NB4 (cell line): ENCODE measurements around the gene FSTL3.

Source experiments
- DNase-seq: peaks from one replicate; pipeline ENCODE4 v3.0.0; 2010; ENCODE audit warnings: low read depth
- H3K4me3 ChIP-seq: one replicate; pipeline ENCODE4 v1.5.1; 2011; ENCODE audit warnings: mild to moderate bottlenecking, low read depth, low read length, moderate library complexity
- MYC ChIP-seq: IDR thresholded peaks from 2 replicates; pipeline ENCODE4 v1.6.1; 2011; ENCODE audit warnings: low read depth, low read length
- POLR2A ChIP-seq: IDR thresholded peaks from 2 replicates; pipeline ENCODE4 v1.6.1; 2011; ENCODE audit warnings: mild to moderate bottlenecking; ENCODE audit not compliant: insufficient read length; ENCODE audit errors: extremely low read depth
- TF ChIP-seq, protein P1 (sequence below): IDR thresholded peaks from one replicate; pipeline ENCODE4 v1.5.1; 2012; ENCODE audit warnings: low read depth, low read length
- TF ChIP-seq, protein P2 (sequence below): IDR thresholded peaks from 2 replicates; pipeline ENCODE4 v1.6.1; 2011; ENCODE audit warnings: low read depth, low read length

Gene FSTL3

DNA sequence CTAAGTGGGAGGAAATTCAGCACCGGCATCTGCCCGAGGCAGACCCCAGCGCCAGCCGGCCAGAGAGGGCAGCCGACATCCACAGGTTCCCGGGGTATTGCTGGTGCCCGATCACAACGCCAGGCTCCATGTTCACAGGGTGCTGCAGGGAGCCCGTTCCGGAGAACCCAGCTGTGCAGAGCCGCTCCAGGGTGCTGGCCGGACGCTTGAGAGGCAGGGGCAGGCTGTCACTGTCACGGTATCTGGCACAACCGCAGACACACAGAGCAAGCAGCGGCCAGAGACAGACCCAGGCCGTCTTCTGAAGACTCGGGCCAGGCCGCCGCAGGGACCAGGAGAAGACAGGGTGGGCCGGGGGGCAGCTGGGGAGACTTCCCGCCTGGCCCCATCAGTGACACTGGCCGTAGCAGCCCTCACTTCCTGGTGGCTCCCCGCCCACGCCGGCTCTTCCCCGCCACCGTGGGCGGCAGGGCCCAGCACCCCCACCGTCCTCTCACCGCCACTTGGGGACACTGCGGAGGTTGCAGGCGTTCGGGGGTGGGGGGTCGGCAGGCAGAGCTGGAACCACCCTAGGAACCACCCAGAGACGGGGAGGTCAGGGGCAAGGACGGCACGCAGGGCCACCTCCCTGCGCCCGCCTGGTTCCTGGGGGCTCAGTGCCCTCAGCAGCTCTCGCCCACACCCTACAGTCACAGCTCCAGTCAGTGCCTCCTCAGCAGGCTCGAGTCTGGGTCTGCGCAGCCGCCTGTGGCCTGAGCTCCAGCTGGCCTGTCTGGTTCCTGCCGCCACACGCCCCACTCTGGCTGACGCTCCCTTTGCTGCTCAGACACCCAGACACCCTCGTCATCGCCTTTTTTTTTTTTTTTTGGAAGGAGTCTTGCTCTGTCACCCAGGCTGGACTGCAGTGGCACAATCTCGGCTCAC is 17.0 kb upstream of the FSTL3 start:
- no peak overlapping the region for H3K4me3 ChIP-seq
- TF ChIP-seq, protein P1, sequence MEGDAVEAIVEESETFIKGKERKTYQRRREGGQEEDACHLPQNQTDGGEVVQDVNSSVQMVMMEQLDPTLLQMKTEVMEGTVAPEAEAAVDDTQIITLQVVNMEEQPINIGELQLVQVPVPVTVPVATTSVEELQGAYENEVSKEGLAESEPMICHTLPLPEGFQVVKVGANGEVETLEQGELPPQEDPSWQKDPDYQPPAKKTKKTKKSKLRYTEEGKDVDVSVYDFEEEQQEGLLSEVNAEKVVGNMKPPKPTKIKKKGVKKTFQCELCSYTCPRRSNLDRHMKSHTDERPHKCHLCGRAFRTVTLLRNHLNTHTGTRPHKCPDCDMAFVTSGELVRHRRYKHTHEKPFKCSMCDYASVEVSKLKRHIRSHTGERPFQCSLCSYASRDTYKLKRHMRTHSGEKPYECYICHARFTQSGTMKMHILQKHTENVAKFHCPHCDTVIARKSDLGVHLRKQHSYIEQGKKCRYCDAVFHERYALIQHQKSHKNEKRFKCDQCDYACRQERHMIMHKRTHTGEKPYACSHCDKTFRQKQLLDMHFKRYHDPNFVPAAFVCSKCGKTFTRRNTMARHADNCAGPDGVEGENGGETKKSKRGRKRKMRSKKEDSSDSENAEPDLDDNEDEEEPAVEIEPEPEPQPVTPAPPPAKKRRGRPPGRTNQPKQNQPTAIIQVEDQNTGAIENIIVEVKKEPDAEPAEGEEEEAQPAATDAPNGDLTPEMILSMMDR = no peak
- TF ChIP-seq, protein P2, sequence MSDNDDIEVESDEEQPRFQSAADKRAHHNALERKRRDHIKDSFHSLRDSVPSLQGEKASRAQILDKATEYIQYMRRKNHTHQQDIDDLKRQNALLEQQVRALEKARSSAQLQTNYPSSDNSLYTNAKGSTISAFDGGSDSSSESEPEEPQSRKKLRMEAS = no peak
- TF ChIP-seq MYC (no peak), POLR2A (no peak)
- no peak for DNase-seq

DNA sequence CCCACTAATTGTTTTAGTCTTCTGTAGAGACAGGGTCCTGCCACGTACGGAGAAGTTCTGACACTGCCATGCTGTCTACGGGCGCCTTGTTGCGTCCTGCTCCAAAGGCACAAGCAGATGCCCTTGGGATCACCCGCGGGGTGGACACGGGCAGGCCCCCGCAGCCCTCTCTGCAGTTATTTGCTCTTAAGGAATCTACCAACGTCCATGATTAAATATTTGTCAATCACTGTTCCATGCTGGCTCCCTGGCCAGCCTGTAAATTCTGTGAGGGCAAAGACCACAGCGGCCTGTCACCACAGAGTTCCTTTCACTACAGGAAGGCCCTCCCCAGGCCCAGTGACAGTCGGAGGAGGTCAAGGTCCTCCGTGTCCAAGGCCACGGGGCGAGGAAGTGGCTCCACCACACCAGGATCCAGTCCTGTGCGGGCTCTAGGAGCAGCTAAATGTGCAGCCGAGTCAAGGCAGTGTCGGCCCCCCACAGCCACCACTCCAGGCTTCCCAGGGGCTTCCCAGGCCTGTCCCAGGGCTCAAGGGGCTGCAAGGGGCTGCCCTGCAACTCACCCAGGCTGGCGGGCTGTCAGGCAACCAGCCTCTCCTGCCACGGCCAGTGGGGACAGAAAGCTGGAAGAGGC is 15.3 kb upstream of the FSTL3 start:
- DNase-seq = no peak
- TF ChIP-seq MYC = no peak
- TF ChIP-seq POLR2A = no peak
- TF ChIP-seq, protein P1 = no peak
- TF ChIP-seq, protein P2 = no peak

DNA sequence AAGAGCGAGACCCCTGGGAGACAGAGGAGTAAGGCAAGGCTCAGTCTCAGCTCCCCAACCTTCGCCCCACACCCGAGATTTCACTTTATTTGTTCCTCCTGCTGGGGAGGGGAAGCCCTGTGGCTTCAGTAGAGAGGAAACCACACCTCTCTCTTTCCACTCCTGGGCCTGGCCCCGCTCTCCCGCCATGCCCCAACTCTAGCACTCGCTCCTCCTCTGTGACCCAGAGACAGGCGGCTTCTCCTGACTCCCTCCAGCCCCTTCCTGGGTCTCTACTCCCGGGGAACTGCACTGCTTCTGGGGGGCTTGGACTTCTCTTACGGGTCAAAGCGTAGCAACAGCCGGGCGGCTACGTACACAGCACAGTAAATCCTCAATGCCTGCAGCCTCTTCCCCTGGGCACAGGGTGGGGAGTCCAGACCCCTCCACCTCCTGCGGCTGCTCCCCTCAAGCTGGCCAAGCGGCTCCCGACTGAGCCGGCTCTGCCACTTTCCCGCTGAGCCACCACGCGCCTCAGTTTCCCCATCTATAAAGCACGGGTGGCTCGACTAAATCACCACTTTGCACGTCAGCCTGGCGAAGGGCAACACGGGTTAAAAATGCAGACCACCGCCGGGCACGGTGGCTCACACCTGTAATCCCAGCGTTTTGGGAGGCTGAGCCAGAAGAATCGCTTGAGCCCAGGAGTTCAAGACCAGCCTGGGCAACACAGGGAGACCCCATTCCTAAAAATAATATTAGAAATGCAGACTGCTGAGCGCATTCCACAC is 14.6 kb upstream of the FSTL3 start:
- TF ChIP-seq POLR2A (no peak), MYC (no peak)
- TF ChIP-seq, protein P2 = no peak
- TF ChIP-seq, protein P1 = no peak
- DNase-seq = peak; percentile 54
- peak overlapping the region; percentile 80 for H3K4me3 ChIP-seq

More for the DNA sequence above, 15.3 kb upstream of the FSTL3 start:
- peak overlapping the region; percentile 80 for H3K4me3 ChIP-seq

DNA sequence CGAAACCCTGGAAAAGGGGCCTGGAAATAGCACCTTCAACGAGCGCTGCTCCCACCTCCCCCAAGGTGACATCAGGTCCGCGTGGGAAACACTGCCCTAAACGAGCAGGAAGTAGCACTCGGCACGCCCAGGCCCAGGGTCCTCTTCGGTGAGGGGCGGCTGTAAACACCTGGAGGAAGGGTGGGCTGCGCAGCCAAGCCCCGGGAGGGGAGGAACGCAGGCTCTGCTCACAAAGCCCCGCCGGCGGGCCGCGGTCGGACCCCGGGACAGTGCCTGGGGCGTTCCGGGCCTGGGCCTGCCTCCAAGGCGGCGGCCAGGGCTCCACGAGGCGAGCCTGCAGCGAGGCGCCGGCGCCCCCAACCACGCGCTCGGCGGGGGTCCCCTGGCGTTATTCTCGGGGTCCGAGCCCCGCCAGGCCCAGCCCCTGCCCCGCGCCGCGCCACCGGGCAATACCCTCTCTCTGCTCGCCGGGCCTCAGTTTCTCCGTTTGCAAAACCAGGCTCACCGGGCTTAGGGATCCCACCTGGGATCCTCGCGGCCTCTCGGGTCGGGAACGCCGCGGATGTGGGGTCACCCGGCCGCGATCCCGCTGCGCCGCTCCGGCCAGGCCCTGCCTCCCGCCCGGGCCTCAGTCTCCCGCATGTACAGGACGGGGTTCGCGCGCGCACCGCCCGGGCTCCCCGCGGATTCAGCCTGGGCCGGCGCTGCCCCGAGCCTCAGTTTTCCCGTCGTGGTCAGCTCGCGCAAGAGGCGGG is 13.8 kb upstream of the FSTL3 start:
- peak; percentile 63 for DNase-seq
- H3K4me3 ChIP-seq = peak overlapping the region; percentile 80
- TF ChIP-seq MYC = peak; percentile 43; the same call in 1 of the 2 replicates
- TF ChIP-seq, protein P1 = no peak
- TF ChIP-seq, protein P2 = peak; percentile 53; the same call in 1 of the 2 replicates
- TF ChIP-seq POLR2A = peak; percentile 21
